Fibroblast of the aortic adventitia (primary cell): ENCODE results near the gene ATP8B3. TPM values are rescaled to one million over a fixed set of nuclear protein-coding genes. Genes with fewer than 3 reads are reported as not detected.
A peak's percentile ranks its signal among the peaks of the same experiment; 100 is the strongest.

ENCODE experiments used
- DNase-seq: peaks from one replicate; pipeline ENCODE4 v3.0.0-alpha.2; 2010; ENCODE audit warnings: low read depth
- H3K4me3 ChIP-seq: 2 replicates; pipeline ENCODE4 v1.5.1; 2011; ENCODE audit warnings: low read depth, mild to moderate bottlenecking, control low read depth, low read length, moderate library complexity
- total RNA-seq: library from RNA; depleted of rRNA; stranded (reverse); fragments of >200 nt; gene quantifications from 2 replicates; pipeline ENCODE4 v1.2.3, GENCODE V29; 2012; ENCODE audit warnings: low replicate concordance
- TF ChIP-seq, protein P1 (sequence below): IDR thresholded peaks from 2 replicates; pipeline ENCODE4 v1.5.1; 2011; ENCODE audit warnings: mild to moderate bottlenecking, low read length, control low read depth, inconsistent platforms; ENCODE audit not compliant: insufficient read depth

Gene ATP8B3
- total RNA-seq, 1 donor = 3.3 TPM

DNA sequence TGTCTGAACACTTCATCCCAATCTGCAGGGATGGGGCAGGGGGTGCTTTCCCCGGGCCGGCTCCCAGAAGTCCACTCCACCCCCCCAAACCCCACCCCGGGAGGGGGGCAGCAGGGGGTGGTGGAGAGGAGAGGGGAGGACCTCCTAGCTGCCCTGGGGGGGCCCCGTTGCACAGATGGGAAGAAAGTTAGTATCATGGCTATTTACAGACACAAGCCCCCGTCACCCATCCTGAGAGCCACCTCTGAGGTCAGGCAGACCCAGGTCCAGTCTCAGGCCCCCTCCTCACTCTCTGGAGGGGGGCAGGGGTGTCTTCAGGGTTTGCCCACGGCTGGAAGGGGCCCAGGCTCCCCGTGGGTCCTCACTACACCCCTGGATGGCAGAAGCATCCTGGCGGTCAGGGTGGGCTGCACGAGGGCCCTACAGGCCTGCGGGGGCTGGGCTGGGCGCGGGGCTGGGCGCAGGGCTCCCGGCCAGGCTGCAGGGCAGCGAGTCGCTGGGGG is 42.0 kb upstream of the ATP8B3 start:
- H3K4me3 ChIP-seq = no peak overlapping the region
- TF ChIP-seq, protein P1, sequence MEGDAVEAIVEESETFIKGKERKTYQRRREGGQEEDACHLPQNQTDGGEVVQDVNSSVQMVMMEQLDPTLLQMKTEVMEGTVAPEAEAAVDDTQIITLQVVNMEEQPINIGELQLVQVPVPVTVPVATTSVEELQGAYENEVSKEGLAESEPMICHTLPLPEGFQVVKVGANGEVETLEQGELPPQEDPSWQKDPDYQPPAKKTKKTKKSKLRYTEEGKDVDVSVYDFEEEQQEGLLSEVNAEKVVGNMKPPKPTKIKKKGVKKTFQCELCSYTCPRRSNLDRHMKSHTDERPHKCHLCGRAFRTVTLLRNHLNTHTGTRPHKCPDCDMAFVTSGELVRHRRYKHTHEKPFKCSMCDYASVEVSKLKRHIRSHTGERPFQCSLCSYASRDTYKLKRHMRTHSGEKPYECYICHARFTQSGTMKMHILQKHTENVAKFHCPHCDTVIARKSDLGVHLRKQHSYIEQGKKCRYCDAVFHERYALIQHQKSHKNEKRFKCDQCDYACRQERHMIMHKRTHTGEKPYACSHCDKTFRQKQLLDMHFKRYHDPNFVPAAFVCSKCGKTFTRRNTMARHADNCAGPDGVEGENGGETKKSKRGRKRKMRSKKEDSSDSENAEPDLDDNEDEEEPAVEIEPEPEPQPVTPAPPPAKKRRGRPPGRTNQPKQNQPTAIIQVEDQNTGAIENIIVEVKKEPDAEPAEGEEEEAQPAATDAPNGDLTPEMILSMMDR = no peak
- DNase-seq = no peak

DNA sequence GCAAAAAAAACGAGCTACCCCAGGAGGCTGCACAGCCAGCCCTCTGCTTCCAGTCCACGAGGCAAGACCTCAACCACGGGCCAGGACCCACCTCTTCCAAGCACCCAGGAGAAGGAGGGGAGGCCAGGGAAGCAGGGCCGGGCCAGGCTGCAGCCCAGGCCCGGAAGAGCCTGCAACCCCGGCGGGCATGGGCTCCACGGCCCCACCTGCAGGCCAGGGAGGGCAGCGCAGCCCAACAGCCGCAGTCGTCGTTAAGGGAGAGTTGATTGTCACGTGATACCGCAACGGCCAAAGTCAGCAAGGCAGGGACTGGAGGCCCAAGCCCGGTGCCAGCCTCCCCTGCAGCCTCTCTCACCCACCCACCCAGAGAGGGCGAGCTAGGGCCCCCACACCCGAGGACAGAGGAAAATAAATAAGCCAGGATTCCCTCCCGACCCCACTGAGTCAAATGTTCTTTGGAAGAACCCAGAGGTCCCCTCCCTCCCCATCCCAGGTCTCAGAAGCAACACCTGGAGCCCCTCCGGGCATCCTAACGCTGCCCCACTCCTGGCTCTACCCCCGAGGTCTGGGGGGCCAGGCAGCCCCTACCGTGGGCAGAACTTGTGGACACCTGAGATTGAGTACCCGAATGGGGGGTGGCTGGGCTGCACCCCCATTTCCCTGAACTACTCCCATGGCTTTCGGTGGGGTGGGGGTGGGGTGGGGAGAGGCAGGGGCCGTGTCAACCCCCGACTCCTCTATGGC is 41.4 kb upstream of the ATP8B3 start:
- no peak overlapping the region for H3K4me3 ChIP-seq
- TF ChIP-seq, protein P1 = peak; percentile 96
- peak; percentile 74 for DNase-seq

DNA sequence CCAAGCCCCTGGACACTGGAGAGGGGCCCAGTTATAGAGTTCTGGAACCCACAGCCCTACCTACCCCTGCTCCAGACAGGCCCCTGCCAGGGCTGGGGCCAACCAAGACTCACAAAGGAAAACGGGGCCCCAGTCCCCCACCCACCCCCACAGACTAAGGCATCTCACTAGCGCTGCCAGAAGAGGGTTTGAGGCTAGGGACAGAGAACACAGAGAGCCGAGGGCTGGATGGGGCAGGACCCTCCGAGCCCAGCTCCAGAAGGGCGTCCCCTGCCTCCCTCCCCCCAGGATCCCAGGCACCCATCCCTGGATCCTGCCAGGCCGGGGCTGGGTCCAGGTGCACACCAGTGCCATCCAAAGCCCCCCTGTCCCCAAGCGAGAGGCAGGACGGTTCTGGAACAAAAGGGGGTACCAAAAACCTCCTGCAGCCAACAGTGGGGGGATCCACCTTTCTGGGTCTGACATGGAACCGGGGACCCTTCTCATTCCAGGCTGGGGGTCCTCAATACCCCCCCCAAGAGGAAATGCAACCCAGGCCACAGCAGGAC is 40.6 kb upstream of the ATP8B3 start:
- no peak for DNase-seq
- TF ChIP-seq, protein P1 = no peak
- H3K4me3 ChIP-seq = no peak overlapping the region

DNA sequence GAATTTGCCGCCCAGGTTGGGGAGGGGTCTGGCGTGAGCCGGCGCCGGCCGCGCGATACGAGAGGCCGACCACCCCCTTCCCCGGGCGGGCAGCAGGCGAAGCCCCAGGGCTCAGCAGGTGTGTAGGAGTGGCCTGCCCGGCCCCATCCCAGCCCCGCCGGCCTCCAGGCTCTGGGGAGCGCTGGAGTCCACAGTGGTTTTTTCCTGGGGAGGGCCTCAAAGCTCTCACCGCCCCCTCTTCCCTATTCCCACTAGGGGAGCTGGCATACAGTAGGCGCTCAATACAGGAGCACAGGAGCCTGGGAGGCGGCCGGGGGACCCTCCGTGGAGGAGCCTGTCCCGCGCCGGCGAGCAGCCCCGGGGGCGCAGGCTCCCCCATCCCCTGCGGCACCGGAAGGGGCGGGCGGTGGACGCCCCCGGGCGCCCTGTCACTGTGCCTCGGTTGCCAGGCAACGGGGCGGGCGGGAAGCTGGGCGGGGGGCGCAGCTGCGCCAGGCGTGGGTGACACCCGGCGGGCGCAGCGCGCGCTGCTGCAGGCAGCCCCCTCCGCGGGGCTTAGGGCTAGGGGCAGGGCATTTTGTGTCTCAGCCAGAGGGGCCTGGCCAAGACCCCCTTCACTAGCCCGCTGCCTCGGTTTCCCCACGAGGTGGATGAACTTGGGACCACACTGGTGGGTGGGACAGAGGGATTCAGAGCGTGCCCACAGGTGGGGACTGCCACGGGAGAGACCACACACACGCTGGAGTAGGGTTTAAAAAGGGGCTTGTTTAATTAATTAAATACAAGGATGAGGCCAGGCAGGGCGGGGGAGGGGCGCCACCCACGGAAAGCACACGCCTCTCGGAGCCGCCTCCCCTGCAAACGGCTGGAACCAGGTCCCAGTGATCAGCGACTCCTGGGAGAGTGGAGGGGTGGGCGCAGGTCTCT is 39.8 kb upstream of the ATP8B3 start:
- no peak for DNase-seq
- no peak overlapping the region for H3K4me3 ChIP-seq
- TF ChIP-seq, protein P1 = no peak

DNA sequence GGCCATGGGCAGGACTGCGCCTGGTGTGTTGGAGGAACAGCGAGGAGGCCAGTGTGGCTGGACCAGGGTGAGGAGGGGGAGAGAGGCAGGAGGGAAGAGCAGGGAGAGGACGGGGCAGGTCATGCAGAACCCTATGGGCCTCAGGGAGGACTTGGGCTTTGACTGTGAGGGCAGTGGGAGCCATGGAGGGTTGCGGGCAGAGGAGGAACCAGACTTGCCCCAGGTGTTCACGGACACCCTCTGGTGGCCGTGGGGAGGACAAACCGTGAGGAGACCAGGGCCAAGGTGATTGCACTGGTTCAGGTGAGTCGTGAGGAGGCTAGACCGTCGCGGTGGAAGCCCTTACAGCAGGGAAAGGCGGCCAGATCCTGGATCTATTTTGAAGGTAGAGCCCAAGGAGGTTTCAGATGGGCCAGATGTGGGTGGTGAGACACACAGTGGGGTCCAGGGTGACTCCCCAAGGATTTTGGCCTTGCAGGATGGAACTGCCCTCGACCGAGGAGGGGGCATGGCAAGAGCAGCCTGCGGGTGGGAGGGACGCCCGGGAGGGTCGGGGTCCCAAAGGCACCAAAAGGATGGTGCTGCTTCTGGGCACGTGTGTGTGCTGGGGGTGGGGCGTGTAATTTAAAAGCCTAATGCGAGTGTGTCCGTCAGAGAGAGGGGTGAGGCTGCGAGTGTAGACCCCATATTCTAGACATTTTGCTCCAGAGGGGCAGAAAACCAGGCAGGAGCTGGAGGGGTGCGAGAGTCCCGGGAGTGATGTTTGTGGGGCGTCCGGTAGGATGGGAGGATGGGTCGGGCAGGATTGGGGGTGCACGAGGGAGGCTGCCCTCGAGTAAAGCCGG is 39.0 kb upstream of the ATP8B3 start:
- TF ChIP-seq, protein P1 = no peak

DNA sequence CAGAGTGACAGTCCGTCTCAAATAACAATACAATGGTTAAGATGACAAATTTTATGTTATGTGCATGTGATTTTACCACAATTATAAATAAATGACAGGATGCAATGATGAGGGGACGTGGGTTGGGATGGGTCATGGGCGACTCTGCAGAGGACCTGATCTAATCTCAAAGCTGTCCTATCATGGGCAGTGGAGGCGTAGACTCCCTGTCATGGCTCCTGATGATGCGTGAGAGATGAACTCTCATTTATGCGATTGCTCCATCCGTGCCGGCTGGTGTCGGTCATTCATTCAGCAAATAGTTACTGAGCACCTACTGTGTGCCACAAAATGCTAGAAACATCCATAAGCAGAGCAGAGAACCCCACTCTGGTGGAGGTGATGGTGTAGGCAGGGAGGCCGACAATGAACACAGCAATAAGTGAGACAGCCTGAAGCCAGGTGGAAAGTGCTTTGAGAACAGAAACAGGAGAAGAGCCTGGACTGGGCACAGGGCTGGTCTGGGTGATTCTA is 37.9 kb upstream of the ATP8B3 start:
- no peak overlapping the region for H3K4me3 ChIP-seq
- DNase-seq = no peak
- TF ChIP-seq, protein P1 = no peak

More for the DNA sequence above, 39.0 kb upstream of the ATP8B3 start:
- DNase-seq = no peak
- no peak overlapping the region for H3K4me3 ChIP-seq
